HEK293T (cell line): ENCODE data around the gene AK5.

Source experiments
- CTCF ChIA-PET: fragments of 350-600 bp; formaldehyde crosslinking; extraction: SDS; loops from one replicate; lab custom pipeline; 2021; ENCODE audit warnings: antibody characterized with exemption, inconsistent platforms; lab: Yijun Ruan, JAX
- POLR2A ChIA-PET: fragments of 350-600 bp; formaldehyde crosslinking; extraction: SDS; loops from one replicate; lab custom pipeline; 2020; ENCODE audit warnings: antibody characterized with exemption, inconsistent platforms; lab: Yijun Ruan, JAX
- DNase-seq: peaks from one replicate; pipeline ENCODE4 v3.0.0; 2012; ENCODE audit warnings: mixed read lengths; ENCODE audit errors: extremely low spot score
- ARNT ChIP-seq: fragments of 450-650 bp; IDR thresholded peaks from 2 replicates; pipeline ENCODE4 v1.6.1; 2017; ENCODE audit warnings: mild to moderate bottlenecking
- BHLHE40 ChIP-seq: fragments of 450-650 bp; IDR thresholded peaks from 2 replicates; pipeline ENCODE4 v1.6.1; 2016; ENCODE audit warnings: mild to moderate bottlenecking, moderate library complexity, borderline replicate concordance
- CTBP1 ChIP-seq: fragments of 450-650 bp; IDR thresholded peaks from 2 replicates; pipeline ENCODE4 v1.6.1; 2016; ENCODE audit warnings: borderline replicate concordance
- ELF4 ChIP-seq: fragments of 450-650 bp; IDR thresholded peaks from 2 replicates; pipeline ENCODE4 v1.6.1; 2017; ENCODE audit warnings: antibody characterized with exemption
- FOXA1 ChIP-seq: fragments of 450-650 bp; IDR thresholded peaks from 2 replicates; pipeline ENCODE4 v1.6.1; 2016; ENCODE audit warnings: mild to moderate bottlenecking
- FOXK2 ChIP-seq: fragments of 450-650 bp; IDR thresholded peaks from 2 replicates; pipeline ENCODE4 v1.6.1; 2016; ENCODE audit warnings: mild to moderate bottlenecking
- FOXM1 ChIP-seq: fragments of 450-650 bp; IDR thresholded peaks from 2 replicates; pipeline ENCODE4 v1.6.1; 2017; ENCODE audit warnings: mild to moderate bottlenecking, borderline replicate concordance
- HDGF ChIP-seq: fragments of 450-650 bp; IDR thresholded peaks from 2 replicates; pipeline ENCODE4 v1.6.1; 2017; ENCODE audit warnings: antibody characterized with exemption, borderline replicate concordance
- L3MBTL2 ChIP-seq: fragments of 450-650 bp; conservative IDR thresholded peaks from 2 replicates; pipeline ENCODE4 v1.6.1; 2016; ENCODE audit warnings: mild to moderate bottlenecking
- LEF1 ChIP-seq: fragments of 450-650 bp; IDR thresholded peaks from 2 replicates; pipeline ENCODE4 v1.6.1; 2017; ENCODE audit warnings: mild to moderate bottlenecking, borderline replicate concordance
- NFRKB ChIP-seq: fragments of 450-650 bp; IDR thresholded peaks from 2 replicates; pipeline ENCODE4 v1.6.1; 2016; ENCODE audit warnings: mild to moderate bottlenecking, moderate library complexity
- PKNOX1 ChIP-seq: fragments of 450-650 bp; IDR thresholded peaks from 2 replicates; pipeline ENCODE4 v1.6.1; 2016
- SP1 ChIP-seq: fragments of 450-650 bp; IDR thresholded peaks from 2 replicates; pipeline ENCODE4 v1.6.1; 2017
- SUZ12 ChIP-seq: fragments of 450-650 bp; IDR thresholded peaks from 2 replicates; pipeline ENCODE4 v1.6.1; 2016; ENCODE audit warnings: mild to moderate bottlenecking
- TARDBP ChIP-seq: fragments of 450-650 bp; IDR thresholded peaks from 2 replicates; pipeline ENCODE4 v1.6.1; 2016
- ZNF384 ChIP-seq: fragments of 450-650 bp; IDR thresholded peaks from 2 replicates; pipeline ENCODE4 v1.6.1; 2016

AK5 gene

DNA sequence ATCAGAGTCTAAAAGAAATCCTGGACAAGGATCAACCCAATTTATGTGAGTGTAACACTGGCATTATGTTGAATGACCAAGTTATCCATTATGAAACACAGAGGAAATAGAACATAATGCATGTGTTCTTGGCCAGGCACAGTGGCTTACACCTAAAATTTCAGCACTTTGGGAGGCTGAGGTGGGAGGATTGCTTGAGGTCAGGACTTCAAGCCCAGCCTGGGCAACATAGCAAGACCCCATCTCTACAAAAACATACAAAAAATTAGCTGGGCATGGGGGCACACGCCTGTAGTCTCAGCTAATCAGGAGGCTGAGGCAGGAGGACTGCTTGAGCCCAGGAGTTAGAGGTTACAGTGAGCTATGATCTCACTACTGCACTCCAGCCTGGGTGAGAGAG, 270.8 kb downstream of the AK5 start:
- POLR2A ChIA-PET: no interaction called here
- no peak for TF ChIP-seq FOXM1
- TF ChIP-seq ELF4: no peak
- TF ChIP-seq SUZ12: no peak
- TF ChIP-seq CTBP1: no peak
- TF ChIP-seq ARNT: no peak
- TF ChIP-seq LEF1: no peak
- TF ChIP-seq FOXK2: no peak
- no peak for TF ChIP-seq BHLHE40
- no peak for TF ChIP-seq TARDBP
- DNase-seq: no peak
- CTCF ChIA-PET: no interaction called here

DNA sequence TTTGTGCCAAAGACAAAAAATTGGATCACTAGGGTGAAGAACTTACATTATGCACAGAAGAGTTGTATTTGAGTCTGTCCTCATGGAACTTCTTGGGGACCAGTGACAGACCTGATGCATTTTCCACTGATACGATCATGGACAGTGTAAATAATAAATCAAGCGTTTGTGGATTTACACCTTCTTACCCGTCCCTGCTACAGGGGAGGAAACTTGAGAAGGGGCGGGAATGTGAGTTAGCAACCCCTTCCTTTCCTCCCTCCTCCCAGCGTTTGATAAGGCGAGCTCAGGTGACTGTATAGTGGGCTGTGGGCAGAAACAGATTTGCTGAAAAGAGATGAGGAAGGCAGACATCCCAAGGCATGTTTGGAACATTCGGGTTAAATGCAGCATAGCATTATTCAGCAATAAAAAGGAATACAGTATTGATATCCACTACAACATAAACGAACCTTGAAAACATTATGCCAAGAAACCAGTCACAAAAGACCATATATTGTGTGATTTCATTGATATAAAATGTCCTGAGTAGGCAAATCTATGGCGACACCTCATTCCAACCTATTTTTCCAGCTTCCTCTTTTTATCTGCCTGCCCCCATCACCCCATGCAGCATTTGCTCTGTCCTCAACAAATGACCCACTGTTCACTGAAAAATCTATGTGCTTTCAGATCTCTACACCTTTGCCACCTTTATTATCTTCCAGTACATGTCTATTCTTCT, 271.9 kb downstream of the AK5 start:
- no peak for DNase-seq
- TF ChIP-seq TARDBP (no peak), ZNF384 (no peak), LEF1 (no peak), BHLHE40 (no peak), HDGF (no peak), SUZ12 (no peak), SP1 (no peak), FOXK2 (no peak), NFRKB (no peak), FOXM1 (no peak)
- ChIA-PET POLR2A (no interaction called here), CTCF (no interaction called here)

DNA sequence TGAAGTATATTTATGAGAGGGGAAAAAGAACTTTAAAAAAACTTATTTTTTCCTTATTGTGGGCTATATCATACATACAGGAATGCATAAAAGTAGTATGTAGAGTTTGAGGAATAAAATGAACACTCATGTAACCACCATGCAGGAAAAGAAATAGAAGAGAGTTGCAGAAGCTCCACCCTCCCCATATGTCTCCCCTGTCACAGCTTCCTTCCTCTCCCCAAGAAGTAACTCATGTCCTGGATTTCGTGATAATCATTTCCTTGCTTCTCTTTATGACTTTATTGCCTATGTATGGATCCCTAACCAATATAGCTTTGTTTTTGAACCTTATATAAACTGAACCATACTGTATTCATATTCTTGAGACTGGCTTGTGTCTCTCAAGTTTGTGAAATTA, 274.2 kb downstream of the AK5 start:
- no peak for DNase-seq
- POLR2A ChIA-PET: no interaction called here
- TF ChIP-seq FOXA1 (no peak), FOXM1 (no peak), ELF4 (no peak), PKNOX1 (no peak), FOXK2 (no peak), TARDBP (no peak), ARNT (no peak), NFRKB (no peak), LEF1 (no peak)
- CTCF ChIA-PET: interaction anchor here (0.8 kb wide), 1 partner anchor 23 kb away, joined by 3 read pairs; no protein-coding TSS in a partner anchor

DNA sequence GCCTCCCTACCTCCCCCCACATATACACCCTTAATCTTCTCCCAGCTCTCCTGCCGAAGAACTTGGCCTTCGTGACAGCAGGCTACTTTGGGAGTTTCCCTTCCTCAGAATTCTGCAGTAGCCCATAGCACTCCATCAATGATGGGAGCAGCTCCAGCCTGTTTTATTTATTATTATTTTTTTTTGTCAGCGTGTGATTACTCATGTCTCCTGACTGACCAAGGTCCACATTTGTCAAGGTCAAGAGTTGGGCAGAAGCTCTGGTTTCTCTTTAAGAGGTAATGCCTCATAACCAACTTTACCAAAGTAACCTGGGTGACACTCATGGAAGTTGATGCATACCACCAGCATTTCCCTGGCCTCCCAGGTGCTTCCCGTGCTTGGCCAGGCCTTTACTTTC, 275.2 kb downstream of the AK5 start:
- ChIA-PET POLR2A (no interaction called here), CTCF (no interaction called here)
- no peak for TF ChIP-seq FOXK2
- TF ChIP-seq NFRKB: no peak
- TF ChIP-seq PKNOX1: no peak
- TF ChIP-seq FOXM1: no peak
- TF ChIP-seq ARNT: no peak
- no peak for TF ChIP-seq BHLHE40
- no peak for TF ChIP-seq SUZ12
- TF ChIP-seq LEF1: no peak
- no peak for TF ChIP-seq SP1
- no peak for TF ChIP-seq HDGF
- no peak for TF ChIP-seq CTBP1
- no peak for TF ChIP-seq FOXA1
- TF ChIP-seq ZNF384: no peak
- TF ChIP-seq L3MBTL2: no peak
- TF ChIP-seq ELF4: no peak
- no peak for TF ChIP-seq TARDBP
- no peak for DNase-seq

DNA sequence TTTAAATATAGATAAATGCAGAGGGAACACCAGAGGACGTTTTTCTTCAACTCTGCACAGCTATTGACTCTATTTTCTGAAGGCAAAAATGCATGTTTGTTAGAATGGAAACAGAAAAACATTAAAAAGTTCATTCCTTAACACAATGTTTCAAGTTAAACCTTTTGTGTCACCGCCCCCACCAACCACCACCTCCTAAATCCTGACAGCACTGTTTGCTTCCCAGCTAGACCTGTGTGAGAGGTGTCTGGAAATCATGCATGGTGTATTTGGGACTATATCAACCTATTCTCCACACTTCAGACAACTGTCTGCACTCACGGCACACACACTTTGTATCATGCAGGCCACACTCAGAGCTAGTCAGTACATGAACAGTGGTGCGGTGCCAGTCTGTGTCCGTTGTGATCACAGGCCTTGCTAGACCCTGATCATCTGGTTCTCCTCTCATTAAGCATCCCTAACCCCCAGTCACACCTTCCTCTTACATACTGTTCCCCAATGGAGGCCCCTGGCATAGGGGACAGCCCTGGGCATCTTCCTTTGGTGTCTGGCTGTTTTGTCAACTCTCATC, 276.9 kb downstream of the AK5 start:
- ChIA-PET POLR2A (no interaction called here), CTCF (no interaction called here)
- no peak for DNase-seq
- TF ChIP-seq SUZ12: no peak
- no peak for TF ChIP-seq L3MBTL2
- no peak for TF ChIP-seq ARNT
- TF ChIP-seq ELF4: no peak
- no peak for TF ChIP-seq FOXK2
- no peak for TF ChIP-seq SP1
- no peak for TF ChIP-seq HDGF
- TF ChIP-seq ZNF384: no peak
- TF ChIP-seq NFRKB: no peak
- TF ChIP-seq CTBP1: no peak
- no peak for TF ChIP-seq LEF1
- TF ChIP-seq FOXA1: no peak
- TF ChIP-seq BHLHE40: no peak

- POLR2A ChIA-PET: no interaction called here
- CTCF ChIA-PET: interaction anchor here (0.9 kb wide), 1 partner anchor 16 kb away, joined by 3 read pairs; no protein-coding TSS in a partner anchor
- DNase-seq: no peak
- TF ChIP-seq ELF4 (no peak), ZNF384 (no peak), HDGF (no peak), NFRKB (no peak), CTBP1 (no peak), PKNOX1 (no peak), FOXA1 (no peak), FOXK2 (no peak), L3MBTL2 (no peak), FOXM1 (no peak)
Observed at GRCh38 chr1:77560741-77561140, 278.9 kb downstream of the AK5 start.
